ENCODE results near the gene SQSTM1. TPM values are rescaled to one million over a fixed set of nuclear protein-coding genes. Genes with fewer than 3 reads are reported as not detected.

The SQSTM1 gene
- total RNA-seq, 2 experiments from 2014 or later, result 130 to 198 TPM

GRCh38 chr5:179873588-179874110 is 52.9 kb downstream of the SQSTM1 start:
- Mint-ChIP-seq H3K27me3 (no peaks in the 10 kb centered on the region), H3K27ac (no peak overlapping the region), H3K4me1 (no peaks in the 10 kb centered on the region), H3K4me3 (no peak overlapping the region), H3K36me3 (peaks cover 8% of the 10 kb centered on the region), H3K9me3 (ENCODE audit: low read depth) (no peaks in the 10 kb centered on the region)
- DNase-seq (no peak), ATAC-seq (no peak)
- CTCF ChIA-PET, result no interaction called here

- ATAC-seq (no peak), DNase-seq (no peak)
- CTCF ChIA-PET, result no interaction called here
- Mint-ChIP-seq H3K27me3 (no peaks in the 10 kb centered on the region), H3K4me1 (no peaks in the 10 kb centered on the region), H3K27ac (no peak overlapping the region), H3K36me3 (peaks cover 8% of the 10 kb centered on the region), H3K4me3 (no peak overlapping the region), H3K9me3 (ENCODE audit: low read depth) (no peaks in the 10 kb centered on the region)
These were observed 53.4 kb downstream of the SQSTM1 start for GRCh38 chr5:179874136-179874535.

- no peak overlapping the region for H3K4me3 Mint-ChIP-seq
- no peak overlapping the region for H3K27ac Mint-ChIP-seq
- H3K4me1 Mint-ChIP-seq, result no peaks in the 10 kb centered on the region
- H3K36me3 Mint-ChIP-seq, result peaks cover 8% of the 10 kb centered on the region
- no peaks in the 10 kb centered on the region for H3K9me3 Mint-ChIP-seq (ENCODE audit: low read depth)
- no peak for DNase-seq
- CTCF ChIA-PET, result no interaction called here
- no peak for ATAC-seq
- H3K27me3 Mint-ChIP-seq, result no peaks in the 10 kb centered on the region
These were observed 54.0 kb downstream of the SQSTM1 start for GRCh38 chr5:179874536-179875292.

- H3K36me3 Mint-ChIP-seq, result peaks cover 4% of the 10 kb centered on the region
- H3K27me3 Mint-ChIP-seq, result no peaks in the 10 kb centered on the region
- DNase-seq (no peak), ATAC-seq (no peak)
- CTCF ChIA-PET, result no interaction called here
- no peaks in the 10 kb centered on the region for H3K9me3 Mint-ChIP-seq (ENCODE audit: low read depth)
- H3K27ac Mint-ChIP-seq, result no peak overlapping the region
- no peak overlapping the region for H3K4me3 Mint-ChIP-seq
- H3K4me1 Mint-ChIP-seq, result no peaks in the 10 kb centered on the region
These were observed 55.3 kb downstream of the SQSTM1 start for GRCh38 chr5:179875741-179876609.

GRCh38 chr5:179876610-179876952 is 55.9 kb downstream of the SQSTM1 start:
- H3K9me3 Mint-ChIP-seq (ENCODE audit: low read depth), result no peaks in the 10 kb centered on the region
- H3K36me3 Mint-ChIP-seq, result peaks cover 8% of the 10 kb centered on the region
- DNase-seq, result no peak
- no peak for ATAC-seq
- no peak overlapping the region for H3K27ac Mint-ChIP-seq
- CTCF ChIA-PET, result no interaction called here
- no peak overlapping the region for H3K4me3 Mint-ChIP-seq
- H3K4me1 Mint-ChIP-seq, result no peaks in the 10 kb centered on the region
- no peaks in the 10 kb centered on the region for H3K27me3 Mint-ChIP-seq

GRCh38 chr5:179878222-179879002 is 57.7 kb downstream of the SQSTM1 start:
- peaks cover 21% of the 10 kb centered on the region for H3K36me3 Mint-ChIP-seq

GRCh38 chr5:179879003-179879689 is 58.4 kb downstream of the SQSTM1 start:
- H3K27ac Mint-ChIP-seq, result no peak overlapping the region
- no peak for DNase-seq
- peaks cover 3% of the 10 kb centered on the region for H3K9me3 Mint-ChIP-seq (ENCODE audit: low read depth)
- no peaks in the 10 kb centered on the region for H3K27me3 Mint-ChIP-seq
- H3K4me3 Mint-ChIP-seq, result no peak overlapping the region
- CTCF ChIA-PET, result interaction anchor here (1.7 kb wide), 1 partner anchor 77 kb away, joined by 6 read pairs; no protein-coding TSS in a partner anchor
- H3K36me3 Mint-ChIP-seq, result peaks cover 28% of the 10 kb centered on the region
- no peaks in the 10 kb centered on the region for H3K4me1 Mint-ChIP-seq
- no peak for ATAC-seq

More at GRCh38 chr5:179878222-179879002, 57.7 kb downstream of the SQSTM1 start:
- CTCF ChIA-PET, result interaction anchor here (1.7 kb wide), 1 partner anchor 77 kb away, joined by 6 read pairs; no protein-coding TSS in a partner anchor
- DNase-seq (no peak), ATAC-seq (no peak)
- no peak overlapping the region for H3K27ac Mint-ChIP-seq
- H3K9me3 Mint-ChIP-seq (ENCODE audit: low read depth), result peaks cover 2% of the 10 kb centered on the region
- H3K27me3 Mint-ChIP-seq, result no peaks in the 10 kb centered on the region
- no peaks in the 10 kb centered on the region for H3K4me1 Mint-ChIP-seq
- no peak overlapping the region for H3K4me3 Mint-ChIP-seq

- Mint-ChIP-seq H3K27me3 (no peaks in the 10 kb centered on the region), H3K4me1 (no peaks in the 10 kb centered on the region), H3K4me3 (no peak overlapping the region), H3K9me3 (ENCODE audit: low read depth) (peaks cover 5% of the 10 kb centered on the region), H3K27ac (no peak overlapping the region), H3K36me3 (peaks cover 33% of the 10 kb centered on the region)
- ATAC-seq (no peak), DNase-seq (no peak)
- CTCF ChIA-PET, result no interaction called here
These were observed 58.9 kb downstream of the SQSTM1 start for GRCh38 chr5:179879690-179880010.

GRCh38 chr5:179880066-179880650 is 59.5 kb downstream of the SQSTM1 start:
- CTCF ChIA-PET, result no interaction called here
- ATAC-seq, result no peak
- Mint-ChIP-seq H3K4me3 (no peak overlapping the region), H3K36me3 (peaks cover 38% of the 10 kb centered on the region), H3K4me1 (no peaks in the 10 kb centered on the region), H3K27ac (no peak overlapping the region), H3K9me3 (ENCODE audit: low read depth) (peaks cover 5% of the 10 kb centered on the region), H3K27me3 (no peaks in the 10 kb centered on the region)
- no peak for DNase-seq

GRCh38 chr5:179880848-179881590 is 60.3 kb downstream of the SQSTM1 start:
- ATAC-seq, result no peak
- peaks cover 5% of the 10 kb centered on the region for H3K9me3 Mint-ChIP-seq (ENCODE audit: low read depth)
- H3K27ac Mint-ChIP-seq, result no peak overlapping the region
- CTCF ChIA-PET, result no interaction called here
- H3K4me1 Mint-ChIP-seq, result no peaks in the 10 kb centered on the region
- no peak overlapping the region for H3K4me3 Mint-ChIP-seq
- DNase-seq, result no peak
- no peaks in the 10 kb centered on the region for H3K27me3 Mint-ChIP-seq
- peaks cover 47% of the 10 kb centered on the region for H3K36me3 Mint-ChIP-seq

- H3K4me3 Mint-ChIP-seq, result no peak overlapping the region
- no peak overlapping the region for H3K27ac Mint-ChIP-seq
- H3K9me3 Mint-ChIP-seq (ENCODE audit: low read depth), result peaks cover 5% of the 10 kb centered on the region
- no peaks in the 10 kb centered on the region for H3K4me1 Mint-ChIP-seq
- DNase-seq (no peak), ATAC-seq (no peak)
- CTCF ChIA-PET, result interaction anchor here (1.8 kb wide), 1 partner anchor 29 kb away, joined by 3 read pairs; no protein-coding TSS in a partner anchor
- no peaks in the 10 kb centered on the region for H3K27me3 Mint-ChIP-seq
- peaks cover 58% of the 10 kb centered on the region for H3K36me3 Mint-ChIP-seq
These were observed 61.6 kb downstream of the SQSTM1 start for GRCh38 chr5:179882338-179882737.

GRCh38 chr5:179883163-179883562 is 62.5 kb downstream of the SQSTM1 start:
- no peak overlapping the region for H3K4me3 Mint-ChIP-seq
- ATAC-seq (no peak), DNase-seq (no peak)
- no peaks in the 10 kb centered on the region for H3K27me3 Mint-ChIP-seq
- H3K4me1 Mint-ChIP-seq, result no peaks in the 10 kb centered on the region
- peaks cover 5% of the 10 kb centered on the region for H3K9me3 Mint-ChIP-seq (ENCODE audit: low read depth)
- H3K27ac Mint-ChIP-seq, result no peak overlapping the region
- CTCF ChIA-PET, result interaction anchor here (1.8 kb wide), 1 partner anchor 30 kb away, joined by 3 read pairs; no protein-coding TSS in a partner anchor
- peaks cover 60% of the 10 kb centered on the region for H3K36me3 Mint-ChIP-seq
